GM18505 (cell line): ENCODE measurements around the gene MRPS5.

Experiments used
- ATAC-seq: cut with Tn5 transposase; IDR thresholded peaks from one replicate; pipeline ENCODE4 v1.9.1; 2021; ENCODE audit not compliant: unreplicated experiment
- POLR2A ChIP-seq: IDR thresholded peaks from 4 replicates; pipeline ENCODE4 v1.6.1; 2011; ENCODE audit warnings: borderline replicate concordance; ENCODE audit not compliant: insufficient read depth, insufficient read length; ENCODE audit errors: extremely low read depth

The MRPS5 gene

DNA sequence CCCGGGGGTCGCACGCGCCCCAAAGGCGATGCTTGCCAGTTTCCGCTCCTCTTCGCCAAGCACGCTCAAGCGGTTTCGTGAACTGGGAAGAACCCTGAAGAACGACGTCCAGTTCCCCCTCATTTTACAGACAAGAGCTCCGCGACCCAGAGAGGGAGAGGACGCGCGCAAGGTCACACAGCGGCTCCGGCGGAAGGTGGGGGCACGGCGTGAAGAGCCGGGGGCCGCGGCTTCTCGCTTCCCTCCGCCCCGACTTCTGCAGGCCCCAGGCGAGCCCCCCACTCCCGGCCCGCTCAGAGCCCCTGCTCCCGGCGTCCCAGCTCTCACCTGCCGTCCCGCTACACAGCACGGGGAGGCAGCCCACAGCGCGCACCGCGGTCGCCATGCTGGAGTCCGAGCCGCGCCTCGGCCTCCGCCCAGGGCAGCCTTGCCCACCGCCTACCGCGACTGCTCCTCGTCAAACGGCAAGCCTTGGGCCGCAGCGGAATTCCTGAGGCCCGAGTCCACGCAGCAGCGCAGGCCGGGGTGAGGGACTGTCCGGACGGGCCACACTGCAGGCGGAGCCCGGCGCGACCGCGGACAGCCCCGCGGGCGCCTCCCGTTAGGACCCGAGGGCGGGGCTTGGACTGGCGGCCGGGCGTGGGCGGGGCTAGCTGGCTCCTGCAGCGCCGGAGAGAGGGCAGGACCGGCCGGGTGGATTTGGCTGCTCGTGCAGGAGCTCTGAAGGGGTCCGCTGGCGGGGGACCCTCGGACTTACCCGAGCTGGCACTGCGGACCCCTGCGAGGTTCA lies at the start of gene MRPS5:
Gene MRPS5, minus strand, starts transcription at position 402 of the 790 bp plus-strand sequence. Its CDS starts 17 bp downstream, at position 385.
- ATAC-seq = peak; percentile 94
- peak; percentile 73 for TF ChIP-seq POLR2A

DNA sequence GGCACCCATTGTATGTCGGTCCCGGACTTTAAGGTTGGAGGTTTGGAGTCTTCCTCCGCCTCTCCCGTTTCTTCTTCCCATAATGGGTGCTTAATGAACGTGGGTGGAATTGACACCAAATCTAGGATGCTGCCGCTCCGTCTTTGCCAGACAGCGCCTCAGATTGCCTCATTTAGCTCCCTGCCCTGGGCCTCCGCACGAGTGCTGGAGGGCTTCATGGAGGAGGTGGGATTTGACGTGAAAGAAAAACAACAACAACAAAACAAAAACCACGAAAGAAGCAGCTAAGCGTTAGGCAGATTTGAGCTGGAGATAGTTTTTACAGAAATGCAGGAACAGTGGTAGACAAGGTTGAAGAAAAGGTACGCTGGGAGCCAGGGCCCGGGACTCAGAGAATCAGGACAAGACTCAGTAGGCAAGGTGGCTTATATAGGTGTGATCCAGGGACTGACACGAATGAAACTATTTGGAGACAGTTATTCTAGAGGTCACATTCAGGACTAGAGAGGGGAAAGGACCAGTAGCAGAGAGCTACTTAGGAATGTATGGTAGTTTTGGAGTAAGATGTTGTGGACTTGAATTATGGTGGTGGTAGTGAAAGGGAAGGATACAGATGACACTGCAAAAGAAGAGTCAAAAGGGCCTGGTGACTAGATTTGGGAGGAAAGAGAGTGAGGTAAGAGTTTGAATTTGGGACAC lies 44.6 kb upstream of the MRPS5 start:
- TF ChIP-seq POLR2A = no peak
- ATAC-seq = peak; percentile 10

DNA sequence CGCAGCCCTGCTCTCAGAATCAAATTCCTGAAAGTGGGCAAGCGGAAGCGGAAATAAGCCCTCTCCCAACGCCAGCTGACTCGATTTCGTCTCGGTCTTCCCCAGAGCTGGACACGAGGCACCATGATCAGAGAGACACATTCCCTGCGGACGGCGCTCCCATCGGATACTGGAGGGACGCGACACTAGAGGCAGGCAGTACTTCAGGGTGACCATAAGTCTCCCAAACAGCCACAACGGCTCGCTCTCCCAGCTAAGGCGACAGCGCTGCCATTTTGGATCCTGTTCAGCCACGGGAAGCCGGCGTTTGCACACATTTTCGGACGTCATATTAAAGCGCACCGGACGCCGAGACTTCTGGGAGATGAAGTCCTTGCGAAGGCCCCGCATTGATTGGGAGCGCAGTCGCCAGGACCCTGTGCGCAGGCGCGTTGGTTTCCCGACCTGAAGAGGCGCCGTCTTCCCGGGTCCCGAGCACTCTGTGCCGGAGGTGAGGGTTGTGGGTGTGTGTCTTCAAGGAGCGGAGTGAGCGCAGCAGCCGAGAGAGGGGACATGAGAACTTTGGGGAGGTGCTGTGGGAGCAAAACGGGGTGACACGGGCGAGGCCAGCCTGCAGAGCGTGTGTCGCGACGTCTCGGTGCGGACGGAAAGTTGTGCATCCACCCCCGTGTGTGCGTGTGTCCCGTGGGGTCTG lies 43.9 kb upstream of the MRPS5 start, which contains the start of gene ZNF2:
Gene ZNF2, plus strand, starts transcription at position 439 of the 694 bp plus-strand sequence. CDS start 10,418 bp downstream, outside the sequence.
- TF ChIP-seq POLR2A = peak; percentile 97
- ATAC-seq = peak; percentile 92

DNA sequence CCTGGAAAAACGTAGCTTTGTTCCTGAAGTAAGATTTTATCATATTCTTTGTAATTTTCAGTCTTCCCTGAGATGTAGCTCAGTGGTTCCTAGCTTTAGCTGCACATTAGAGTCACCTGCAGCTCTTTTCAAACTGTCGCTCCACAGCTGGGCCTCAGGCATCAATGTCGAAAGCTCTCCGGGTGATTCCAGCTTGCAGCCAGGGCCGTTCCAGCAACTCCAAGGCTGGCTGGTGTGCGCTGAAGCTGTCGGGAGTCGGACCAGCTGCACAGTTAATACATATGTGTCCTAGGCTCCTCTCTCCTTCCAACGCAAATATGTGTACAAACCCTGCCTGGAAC lies 43.4 kb upstream of the MRPS5 start:
- peak; percentile 10 for ATAC-seq
- no peak for TF ChIP-seq POLR2A

DNA sequence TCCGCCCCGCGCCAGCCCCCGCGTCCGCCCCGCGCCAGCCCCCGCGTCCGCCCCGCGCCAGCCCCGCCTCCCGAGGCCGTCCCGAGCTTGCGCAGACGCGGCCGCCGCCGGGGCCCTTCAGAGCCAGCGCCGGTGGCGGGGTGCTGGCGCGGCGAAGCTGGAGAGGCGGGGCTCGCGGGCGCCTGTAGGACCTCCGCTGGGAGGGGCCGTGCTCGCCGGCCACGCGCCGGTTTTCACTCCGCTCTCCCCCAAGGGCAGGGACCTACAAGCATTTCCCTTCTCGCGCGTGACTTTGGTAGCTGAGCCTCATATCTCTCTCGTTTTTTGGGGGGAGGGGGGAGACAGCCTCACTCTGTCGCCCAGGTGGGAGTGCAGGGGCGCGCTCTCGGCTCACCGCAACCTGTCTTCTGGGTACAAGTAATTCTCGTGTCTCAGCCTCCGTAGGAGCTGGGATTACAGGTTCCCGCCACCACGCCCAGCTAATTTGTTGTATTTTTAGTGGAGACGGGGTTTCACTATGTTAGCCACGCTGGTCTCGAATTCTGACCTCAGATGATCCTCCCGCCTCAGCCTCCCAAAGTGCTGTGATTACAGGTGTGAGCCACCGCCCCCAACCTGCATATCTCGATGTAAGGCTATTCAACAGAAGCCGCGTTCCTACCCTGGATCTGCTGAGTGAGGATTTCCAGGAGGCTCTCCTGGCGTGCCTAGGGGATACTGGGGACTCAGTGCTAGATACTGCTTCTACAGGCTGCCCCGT lies 38.3 kb upstream of the MRPS5 start, which contains the start of gene ZNF514:
Gene ZNF514, minus strand, starts transcription at position 159 of the 760 bp plus-strand sequence. CDS start 6,595 bp downstream, outside the sequence.
- ATAC-seq = peak; percentile 93
- peak; percentile 46 for TF ChIP-seq POLR2A

DNA sequence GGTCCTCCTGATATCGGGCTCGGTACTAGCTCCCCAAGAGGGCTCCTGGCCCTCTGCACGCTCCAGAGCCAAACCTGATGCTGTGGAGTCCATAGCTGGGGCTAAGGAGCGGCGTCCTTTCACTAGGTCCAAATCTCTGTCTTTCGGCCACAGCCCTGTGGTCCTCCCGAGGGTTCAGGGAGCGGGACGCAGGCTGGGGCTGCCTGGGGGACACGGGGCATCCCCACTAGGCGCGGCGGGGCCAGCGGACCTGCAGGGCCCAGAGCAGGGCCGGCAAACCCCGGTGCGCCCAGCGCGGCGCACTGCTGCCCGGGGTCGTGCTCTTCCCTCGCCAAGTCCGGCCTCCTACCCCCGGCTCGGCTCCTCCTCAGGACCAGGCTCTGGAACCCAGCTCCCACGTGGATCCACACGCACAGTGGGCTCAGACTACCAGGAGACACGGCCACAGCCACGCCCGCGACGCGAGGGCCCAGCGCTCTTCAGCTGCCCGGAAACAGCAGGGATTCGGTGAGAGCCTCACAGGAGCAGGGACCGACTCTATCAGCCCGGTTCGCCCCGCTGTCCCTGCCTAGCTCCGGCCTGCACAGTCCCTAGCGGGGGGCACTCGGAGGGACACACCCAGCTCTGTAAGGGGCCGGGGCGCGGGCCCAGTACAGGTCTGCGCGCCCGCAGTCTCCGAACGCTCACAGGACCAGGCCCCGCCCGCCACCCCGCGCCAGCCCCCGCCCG lies 37.4 kb upstream of the MRPS5 start:
- ATAC-seq = peak; percentile 43
- TF ChIP-seq POLR2A = peak; percentile 3

DNA sequence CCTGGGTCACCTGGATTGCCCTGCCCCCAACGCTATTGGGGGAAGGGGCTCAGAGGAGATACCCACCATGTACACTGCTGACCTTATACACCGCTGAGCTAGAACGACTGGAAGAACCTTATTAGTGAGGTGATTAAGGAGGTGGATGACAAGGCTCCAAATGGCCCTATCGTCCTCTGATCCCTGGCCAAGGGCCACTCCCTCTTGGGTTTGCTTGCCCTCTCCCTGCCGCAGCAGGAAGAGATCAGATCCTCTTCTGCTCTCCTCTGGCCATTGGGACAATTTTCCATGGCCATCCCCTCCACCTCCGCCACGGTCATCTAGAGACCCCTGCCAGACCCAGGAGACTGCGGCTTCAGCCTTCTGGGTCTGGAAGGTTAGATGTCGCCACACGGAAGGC lies 36.8 kb upstream of the MRPS5 start:
- no peak for ATAC-seq
- TF ChIP-seq POLR2A = no peak

DNA sequence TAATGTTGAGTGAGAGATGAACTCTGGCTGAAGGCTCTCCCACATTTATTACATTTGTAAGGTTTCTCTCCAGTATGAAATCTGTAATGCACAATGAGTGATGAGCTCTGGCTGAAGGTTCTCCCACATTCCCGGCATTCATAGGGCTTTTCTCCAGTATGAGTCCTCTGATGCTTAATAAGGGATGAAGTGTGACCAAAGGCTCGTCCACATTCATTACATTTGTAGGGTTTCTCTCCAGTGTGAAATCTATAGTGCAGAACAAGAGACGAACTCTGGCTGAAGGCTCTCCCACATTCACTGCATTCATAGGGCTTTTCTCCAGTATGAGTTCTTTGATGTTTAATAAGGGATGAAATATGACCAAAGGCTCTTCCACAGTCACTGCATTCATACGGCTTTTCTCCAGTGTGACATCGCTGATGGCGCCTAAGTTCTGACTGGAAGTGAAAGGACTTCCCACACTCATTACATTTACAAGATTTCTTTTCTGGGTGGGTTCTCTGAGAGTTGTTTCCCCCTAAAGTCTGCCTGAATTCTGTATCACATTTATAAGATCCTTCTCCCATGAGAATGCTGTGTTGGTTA lies 27.9 kb upstream of the MRPS5 start:
- no peak for ATAC-seq
- no peak for TF ChIP-seq POLR2A

DNA sequence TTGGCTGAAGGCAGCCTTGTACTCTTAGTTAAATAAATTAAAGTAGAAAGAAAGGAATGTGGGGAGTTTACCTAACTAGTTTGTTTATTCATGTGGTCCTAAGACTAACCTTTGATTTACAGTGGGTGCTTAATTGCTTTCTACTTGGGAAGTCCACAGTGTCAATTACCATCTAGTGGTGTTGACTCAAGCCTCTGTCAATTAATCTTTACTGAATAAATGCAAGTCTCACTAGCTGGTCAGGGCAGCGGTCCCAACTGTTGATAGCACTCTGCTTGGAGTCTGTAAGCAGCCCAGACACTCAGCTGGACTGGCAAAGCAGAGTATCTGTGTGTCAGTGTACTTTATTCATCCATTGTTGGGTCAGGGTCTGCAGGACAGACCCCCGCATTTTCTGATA lies 22.2 kb upstream of the MRPS5 start:
- ATAC-seq = no peak
- TF ChIP-seq POLR2A = no peak

DNA sequence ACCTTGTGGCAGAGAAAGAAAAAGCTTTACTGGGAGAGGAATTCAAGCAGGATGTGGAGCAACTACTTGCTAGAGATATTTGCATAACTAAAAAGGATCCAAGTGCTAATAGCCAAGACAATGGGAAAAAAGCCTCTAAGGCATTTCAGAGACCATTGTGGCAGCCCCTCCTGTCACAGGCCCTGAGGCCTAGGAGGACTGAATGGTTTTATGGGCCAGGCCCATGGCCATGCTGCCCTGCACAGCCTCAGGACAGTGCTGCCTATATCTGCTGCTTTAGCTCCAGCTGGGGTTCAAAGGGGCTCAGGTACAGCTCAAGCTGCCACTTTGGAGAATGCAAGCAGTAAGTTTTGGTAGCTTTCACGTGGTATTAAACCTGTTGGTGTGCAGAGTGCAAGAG lies 17.1 kb upstream of the MRPS5 start:
- no peak for TF ChIP-seq POLR2A
- no peak for ATAC-seq

DNA sequence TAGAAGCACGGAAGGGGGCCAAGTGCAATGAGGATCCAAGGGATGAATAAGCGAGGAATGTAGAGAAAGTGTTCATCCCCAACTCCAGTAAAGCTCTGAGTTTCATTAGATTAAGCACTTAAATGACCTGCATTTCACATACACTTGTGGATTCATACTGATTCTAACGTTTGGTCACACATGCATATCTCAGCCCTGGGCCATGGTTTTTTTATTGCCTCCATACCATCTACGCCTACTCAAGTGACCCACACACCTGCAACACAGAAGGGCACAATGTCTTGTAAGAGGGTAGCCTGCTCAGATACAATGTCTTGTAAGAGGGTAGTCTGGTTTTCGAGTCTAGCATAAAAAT lies 566 bp upstream of the MRPS5 start:
- TF ChIP-seq POLR2A = no peak
- peak; percentile 9 for ATAC-seq

DNA sequence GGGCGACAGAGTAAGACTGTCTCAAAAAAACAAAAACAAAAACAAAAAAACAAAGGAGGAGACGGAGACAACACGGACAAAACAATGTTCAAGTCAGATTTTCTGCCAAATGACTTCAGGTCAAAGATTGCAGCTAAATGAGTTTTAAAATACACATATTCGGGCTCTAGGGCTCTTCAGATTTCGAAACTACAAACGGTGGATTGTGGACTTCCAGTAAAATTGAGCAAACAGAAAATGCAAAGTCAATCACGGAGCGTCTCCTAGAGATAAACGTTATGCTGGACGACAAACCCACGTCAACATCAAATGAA lies 558 bp downstream of the MRPS5 start:
- ATAC-seq = no peak
- no peak for TF ChIP-seq POLR2A
